GM12892 (cell line): Measurements from ENCODE around the gene COQ2.

Experiments
- POLR2A ChIP-seq: IDR thresholded peaks from 2 replicates; pipeline ENCODE4 v1.6.1; 2011; ENCODE audit warnings: low read depth, low read length, control low read depth
- POLR2AphosphoS5 ChIP-seq: IDR thresholded peaks from 2 replicates; pipeline ENCODE4 v1.6.1; 2011; ENCODE audit warnings: low read depth, low read length, control low read depth
- TAF1 ChIP-seq: IDR thresholded peaks from 2 replicates; pipeline ENCODE4 v1.6.1; 2011; ENCODE audit warnings: low read depth, mild to moderate bottlenecking, control low read depth, low read length, borderline replicate concordance

- TF ChIP-seq POLR2A (no peak), POLR2AphosphoS5 (no peak), TAF1 (no peak)
These were observed 34.1 kb upstream of the COQ2 start for GRCh38 chr4:83318666-83319065.
